Osteocyte (in vitro differentiated cells): ENCODE data around the gene LSM7. TPM values are rescaled to one million over a fixed set of nuclear protein-coding genes. Genes with fewer than 3 reads are reported as not detected.

Source experiments
- DNase-seq: peaks from one replicate; pipeline ENCODE4 v3.0.0; 2021; ENCODE audit warnings: mixed read lengths; ENCODE audit not compliant: unreplicated experiment; ENCODE audit errors: extremely low spot score
- H3K27ac Mint-ChIP-seq: one replicate; pipeline ENCODE4 v1.8.0; 2021; ENCODE audit warnings: mild to moderate bottlenecking, mixed read lengths; ENCODE audit not compliant: unreplicated experiment
- H3K27me3 Mint-ChIP-seq: one replicate; pipeline ENCODE4 v1.8.0; 2021; ENCODE audit warnings: mixed read lengths; ENCODE audit not compliant: unreplicated experiment
- H3K36me3 Mint-ChIP-seq: one replicate; pipeline ENCODE4 v1.8.0; 2021; ENCODE audit warnings: mixed read lengths; ENCODE audit not compliant: unreplicated experiment
- H3K4me1 Mint-ChIP-seq: one replicate; pipeline ENCODE4 v1.8.0; 2021; ENCODE audit warnings: mixed read lengths; ENCODE audit not compliant: unreplicated experiment
- H3K4me3 Mint-ChIP-seq: one replicate; pipeline ENCODE4 v1.8.0; 2021; ENCODE audit warnings: mild to moderate bottlenecking, moderate library complexity, mixed read lengths; ENCODE audit not compliant: unreplicated experiment
- H3K9me3 Mint-ChIP-seq: one replicate; pipeline ENCODE4 v1.8.0; 2021; ENCODE audit warnings: mixed read lengths; ENCODE audit not compliant: unreplicated experiment
- total RNA-seq: library from RNA; stranded (reverse); gene quantifications from 2 replicates; pipeline ENCODE4 v1.2.1, GENCODE V29; 2021
- TF ChIP-seq, protein P1 (sequence below): fragments of 200-600 bp; sonication (generic); IDR thresholded peaks from 2 replicates; pipeline ENCODE4 v1.5.0; 2021; ENCODE audit warnings: antibody characterized with exemption, mild to moderate bottlenecking, moderate library complexity

The LSM7 gene
- total RNA-seq, 1 donor from 2014 or later = 77.8 TPM

DNA sequence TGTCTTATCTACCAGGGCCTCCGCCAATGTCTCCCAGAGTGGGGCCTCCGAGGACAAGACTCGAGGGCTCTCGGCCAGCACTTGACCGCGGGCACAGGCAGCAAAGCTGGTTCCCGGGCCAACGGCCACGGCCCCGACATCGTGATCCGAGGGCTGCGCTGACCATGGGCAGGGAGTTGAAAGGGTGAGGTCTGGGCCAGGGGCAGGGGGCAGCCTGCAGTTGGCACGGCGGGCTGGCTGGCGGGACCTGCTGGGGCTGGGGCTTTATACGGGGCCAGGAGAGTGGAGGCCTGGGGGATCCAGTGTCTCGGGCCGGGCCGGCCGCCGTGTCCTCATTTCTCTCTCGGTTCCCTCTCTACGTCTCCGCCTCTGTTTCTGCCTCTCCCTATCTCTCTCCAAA lies 10.6 kb downstream of the LSM7 start:
- Mint-ChIP-seq H3K27me3 (no peaks in the 10 kb centered on the region), H3K9me3 (peaks cover 9% of the 10 kb centered on the region), H3K4me1 (peaks cover 28% of the 10 kb centered on the region), H3K4me3 (no peak overlapping the region), H3K27ac (peak overlapping the region; percentile 60), H3K36me3 (no peaks in the 10 kb centered on the region)
- no peak for DNase-seq
- TF ChIP-seq, protein P1, sequence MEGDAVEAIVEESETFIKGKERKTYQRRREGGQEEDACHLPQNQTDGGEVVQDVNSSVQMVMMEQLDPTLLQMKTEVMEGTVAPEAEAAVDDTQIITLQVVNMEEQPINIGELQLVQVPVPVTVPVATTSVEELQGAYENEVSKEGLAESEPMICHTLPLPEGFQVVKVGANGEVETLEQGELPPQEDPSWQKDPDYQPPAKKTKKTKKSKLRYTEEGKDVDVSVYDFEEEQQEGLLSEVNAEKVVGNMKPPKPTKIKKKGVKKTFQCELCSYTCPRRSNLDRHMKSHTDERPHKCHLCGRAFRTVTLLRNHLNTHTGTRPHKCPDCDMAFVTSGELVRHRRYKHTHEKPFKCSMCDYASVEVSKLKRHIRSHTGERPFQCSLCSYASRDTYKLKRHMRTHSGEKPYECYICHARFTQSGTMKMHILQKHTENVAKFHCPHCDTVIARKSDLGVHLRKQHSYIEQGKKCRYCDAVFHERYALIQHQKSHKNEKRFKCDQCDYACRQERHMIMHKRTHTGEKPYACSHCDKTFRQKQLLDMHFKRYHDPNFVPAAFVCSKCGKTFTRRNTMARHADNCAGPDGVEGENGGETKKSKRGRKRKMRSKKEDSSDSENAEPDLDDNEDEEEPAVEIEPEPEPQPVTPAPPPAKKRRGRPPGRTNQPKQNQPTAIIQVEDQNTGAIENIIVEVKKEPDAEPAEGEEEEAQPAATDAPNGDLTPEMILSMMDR = no peak

DNA sequence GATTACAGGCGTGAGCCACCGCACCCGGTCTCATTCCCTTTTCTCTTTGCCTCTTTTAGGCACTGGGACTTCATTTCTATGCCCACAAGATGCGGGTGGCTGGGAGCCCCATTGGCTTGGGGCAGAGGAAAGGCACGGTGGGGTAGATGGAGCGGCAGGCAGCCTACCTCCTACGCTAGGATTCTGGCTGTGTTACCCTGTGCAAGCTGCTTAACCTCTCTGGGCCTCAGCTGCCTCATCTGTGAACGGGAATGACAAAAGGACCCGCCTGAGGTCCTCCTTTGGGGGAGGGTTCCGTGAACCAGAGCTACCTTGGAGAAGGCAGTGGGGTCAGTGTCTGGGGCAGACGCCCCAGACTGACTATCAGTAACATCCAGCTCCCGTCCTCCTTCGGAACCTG lies 11.1 kb downstream of the LSM7 start:
- Mint-ChIP-seq H3K36me3 (no peaks in the 10 kb centered on the region), H3K4me1 (peaks cover 28% of the 10 kb centered on the region), H3K27ac (peak overlapping the region; percentile 67), H3K4me3 (peak overlapping the region; percentile 14), H3K9me3 (peaks cover 9% of the 10 kb centered on the region), H3K27me3 (no peaks in the 10 kb centered on the region)
- TF ChIP-seq, protein P1 = no peak
- no peak for DNase-seq

DNA sequence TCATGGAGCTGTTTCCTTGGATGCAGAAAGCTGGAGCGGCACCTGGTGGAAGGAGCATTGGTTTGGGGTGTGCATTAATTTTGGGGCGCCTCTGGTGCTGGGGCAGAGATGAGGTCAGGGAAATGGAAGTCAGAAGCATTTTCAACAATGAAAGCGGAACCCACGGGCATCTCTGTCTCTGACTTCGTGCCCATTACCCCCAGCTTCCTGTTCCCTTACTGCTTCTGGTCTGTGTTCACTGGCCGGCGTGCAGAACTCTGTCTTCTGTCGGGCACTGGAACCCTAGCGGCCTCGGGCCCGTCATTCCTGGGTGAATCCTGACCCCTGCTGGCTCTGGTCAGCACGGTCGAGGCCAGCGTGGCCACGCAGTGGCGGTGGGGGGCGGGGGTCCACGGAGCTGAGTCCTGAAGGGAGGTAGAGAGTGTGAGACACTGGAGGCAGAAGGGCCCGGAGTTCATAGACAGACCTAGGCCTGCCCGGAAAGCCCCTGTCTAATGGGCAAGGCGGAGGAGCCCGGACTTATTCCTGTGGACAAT lies 12.5 kb downstream of the LSM7 start:
- DNase-seq = peak; percentile 90
- Mint-ChIP-seq H3K4me1 (peaks cover 28% of the 10 kb centered on the region), H3K27me3 (no peaks in the 10 kb centered on the region), H3K36me3 (no peaks in the 10 kb centered on the region), H3K9me3 (peaks cover 9% of the 10 kb centered on the region), H3K27ac (peak overlapping the region; percentile 82), H3K4me3 (no peak overlapping the region)
- TF ChIP-seq, protein P1 = peak; percentile 77

DNA sequence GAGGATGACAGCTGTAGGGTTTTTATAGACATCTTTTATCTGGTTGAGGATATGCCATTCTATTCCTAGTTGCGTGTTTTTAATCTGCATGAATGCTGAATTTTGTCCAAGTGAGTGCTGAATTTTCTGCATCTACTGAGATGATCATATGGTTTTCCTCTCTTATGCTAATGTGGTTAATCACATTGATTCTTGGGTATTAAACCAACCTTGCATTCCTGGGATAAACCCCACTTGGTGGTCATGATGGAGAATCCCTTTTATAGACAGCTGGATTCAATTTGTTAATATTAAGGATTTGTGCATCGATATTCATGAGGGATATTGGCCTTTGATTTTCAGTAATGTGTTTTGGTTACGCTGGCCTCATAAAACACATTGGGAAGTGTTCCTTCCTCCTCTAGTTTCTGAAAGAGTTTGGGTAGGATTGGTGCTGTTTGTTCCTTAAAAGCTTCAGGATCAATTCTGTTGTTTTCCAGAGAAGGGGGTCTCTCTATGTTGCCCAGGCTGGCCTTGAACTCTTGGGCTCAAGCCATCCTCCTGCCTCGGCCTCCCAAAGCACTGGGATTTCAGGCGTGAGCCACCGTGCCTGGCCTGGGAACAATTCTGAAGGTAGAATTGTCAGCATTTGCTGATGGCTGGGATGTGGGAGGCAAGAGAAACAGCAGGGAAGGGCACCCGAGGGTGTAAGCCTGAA lies 13.1 kb downstream of the LSM7 start:
- Mint-ChIP-seq H3K36me3 (no peaks in the 10 kb centered on the region), H3K4me3 (no peak overlapping the region), H3K27ac (peak overlapping the region; percentile 82), H3K9me3 (peaks cover 9% of the 10 kb centered on the region), H3K4me1 (peaks cover 30% of the 10 kb centered on the region), H3K27me3 (no peaks in the 10 kb centered on the region)
- TF ChIP-seq, protein P1 = no peak
- no peak for DNase-seq

DNA sequence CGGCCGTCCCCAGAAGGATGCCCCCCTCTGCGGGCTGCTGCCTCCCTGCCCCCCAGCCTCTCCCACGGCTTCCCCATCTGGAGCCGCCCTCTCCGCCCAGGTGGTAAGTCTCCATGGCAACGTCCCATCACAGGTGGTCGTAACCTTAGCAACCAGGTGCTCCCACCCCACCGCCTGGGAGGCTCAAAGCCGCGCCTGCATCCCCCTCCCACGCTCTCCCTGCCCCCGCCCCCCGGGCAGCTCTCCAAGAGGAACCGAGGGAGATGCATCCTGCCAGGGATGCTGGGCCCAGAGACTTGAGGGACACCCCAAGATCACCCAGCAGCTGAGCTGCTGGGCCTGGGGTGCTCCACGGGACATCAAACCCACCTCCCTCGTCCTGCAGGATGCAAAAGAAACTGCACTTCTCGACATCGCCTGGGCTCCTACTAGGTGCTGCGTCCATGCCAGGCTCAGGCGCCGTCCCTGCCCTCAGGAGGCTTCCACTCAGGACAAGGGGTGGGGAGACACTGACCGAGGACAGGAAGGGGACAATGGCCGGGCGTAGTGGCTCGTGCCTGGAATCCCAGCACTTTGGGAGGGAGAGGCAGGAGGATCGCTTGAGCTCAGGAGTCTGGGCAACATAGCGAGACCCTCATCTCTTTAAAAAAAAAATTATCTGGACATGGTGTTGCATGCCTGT lies 15.4 kb downstream of the LSM7 start:
- Mint-ChIP-seq H3K4me3 (no peak overlapping the region), H3K9me3 (peaks cover 9% of the 10 kb centered on the region), H3K27ac (no peak overlapping the region), H3K36me3 (no peaks in the 10 kb centered on the region), H3K27me3 (peaks cover 4% of the 10 kb centered on the region), H3K4me1 (peaks cover 39% of the 10 kb centered on the region)
- DNase-seq = no peak
- TF ChIP-seq, protein P1 = no peak
